ENCODE measurements around the gene ZNF835. TPM values are rescaled to one million over a fixed set of nuclear protein-coding genes. Genes with fewer than 3 reads are reported as not detected.

ZNF835 gene
- 1 to 10 TPM; 3.0 to 3.3 TPM for total RNA-seq

DNA sequence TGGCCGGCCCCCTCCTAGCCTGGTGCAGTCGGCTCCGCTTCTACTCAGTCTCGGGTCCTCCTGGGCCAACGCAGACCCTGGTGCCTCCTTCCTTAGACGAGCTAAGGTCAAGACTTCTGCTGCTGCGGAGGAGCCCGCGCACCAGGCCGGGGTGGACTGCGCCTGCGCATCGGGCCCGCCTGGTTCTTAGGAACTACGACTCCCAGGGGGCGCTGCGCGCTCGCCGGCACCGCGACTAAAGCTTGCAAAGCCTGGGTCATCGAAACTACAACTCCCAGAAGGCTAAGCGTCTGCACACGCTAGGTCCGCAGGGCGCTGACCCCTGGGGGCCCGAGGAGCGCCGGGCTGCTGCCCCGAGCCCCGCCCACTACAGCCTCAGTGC, at the start of gene ZNF835:
TSS of gene ZNF835 (minus strand) at position 145 of the 382 bp plus-strand sequence. CDS start 6,559 bp downstream, outside the sequence.
- H3K27me3 Mint-ChIP-seq: peaks cover 1% of the 10 kb centered on the region
- peaks cover 32% of the 10 kb centered on the region for H3K36me3 Mint-ChIP-seq (ENCODE audit: low read depth)
- DNase-seq: peak; percentile 94
- H3K4me3 Mint-ChIP-seq: peak within 1 kb of the TSS; percentile 88
- intact Hi-C loops (cut with micrococcal nuclease): no loop called here
- ChIA-PET CTCF (no interaction called here), POLR2A (interaction anchor here (0.7 kb wide), 1 partner anchor 58 kb away, joined by 3 read pairs; no protein-coding TSS in a partner anchor)
- H3K27ac Mint-ChIP-seq: peak within 1 kb of the TSS; percentile 88
- peak; percentile 95 for ATAC-seq
- peaks cover 9% of the 10 kb centered on the region for H3K4me1 Mint-ChIP-seq (ENCODE audit: low read depth)
- TF ChIP-seq, protein P1, sequence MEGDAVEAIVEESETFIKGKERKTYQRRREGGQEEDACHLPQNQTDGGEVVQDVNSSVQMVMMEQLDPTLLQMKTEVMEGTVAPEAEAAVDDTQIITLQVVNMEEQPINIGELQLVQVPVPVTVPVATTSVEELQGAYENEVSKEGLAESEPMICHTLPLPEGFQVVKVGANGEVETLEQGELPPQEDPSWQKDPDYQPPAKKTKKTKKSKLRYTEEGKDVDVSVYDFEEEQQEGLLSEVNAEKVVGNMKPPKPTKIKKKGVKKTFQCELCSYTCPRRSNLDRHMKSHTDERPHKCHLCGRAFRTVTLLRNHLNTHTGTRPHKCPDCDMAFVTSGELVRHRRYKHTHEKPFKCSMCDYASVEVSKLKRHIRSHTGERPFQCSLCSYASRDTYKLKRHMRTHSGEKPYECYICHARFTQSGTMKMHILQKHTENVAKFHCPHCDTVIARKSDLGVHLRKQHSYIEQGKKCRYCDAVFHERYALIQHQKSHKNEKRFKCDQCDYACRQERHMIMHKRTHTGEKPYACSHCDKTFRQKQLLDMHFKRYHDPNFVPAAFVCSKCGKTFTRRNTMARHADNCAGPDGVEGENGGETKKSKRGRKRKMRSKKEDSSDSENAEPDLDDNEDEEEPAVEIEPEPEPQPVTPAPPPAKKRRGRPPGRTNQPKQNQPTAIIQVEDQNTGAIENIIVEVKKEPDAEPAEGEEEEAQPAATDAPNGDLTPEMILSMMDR (IDR thresholded peaks at IDR 0.05): peak; percentile 23
- H3K9me3 Mint-ChIP-seq: peaks cover 21% of the 10 kb centered on the region

DNA sequence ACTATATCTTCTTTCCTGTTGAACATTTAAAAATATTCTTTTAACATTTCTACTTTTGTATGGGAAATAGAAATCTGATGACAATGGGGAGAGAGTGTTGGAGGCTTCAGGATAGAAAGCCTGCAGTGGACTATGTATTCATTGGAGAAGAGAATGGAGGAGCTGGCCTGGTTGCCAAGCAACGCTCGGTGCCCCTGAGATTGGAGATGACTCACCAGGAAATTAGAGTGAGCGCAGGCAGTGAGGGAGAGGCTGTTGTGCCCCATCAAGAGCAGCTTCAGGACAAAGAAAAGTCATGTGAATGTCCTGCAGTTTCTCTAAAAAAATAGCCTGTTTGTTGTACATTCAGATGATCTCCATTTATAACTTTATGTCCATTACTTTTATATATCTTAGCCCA, 48.7 kb upstream of the ZNF835 start:
- TF ChIP-seq, protein P1 (IDR thresholded peaks at IDR 0.05): no peak
- DNase-seq (no peak), ATAC-seq (no peak)
- intact Hi-C loops (cut with micrococcal nuclease): no loop called here
- H3K27me3 Mint-ChIP-seq: peaks cover 1% of the 10 kb centered on the region
- ChIA-PET POLR2A (no interaction called here), CTCF (no interaction called here)
- peaks cover 4% of the 10 kb centered on the region for H3K36me3 Mint-ChIP-seq (ENCODE audit: low read depth)
- H3K4me1 Mint-ChIP-seq (ENCODE audit: low read depth): no peaks in the 10 kb centered on the region
- H3K9me3 Mint-ChIP-seq: peaks cover 30% of the 10 kb centered on the region
- H3K4me3 Mint-ChIP-seq: no peak overlapping the region
- H3K27ac Mint-ChIP-seq: no peak overlapping the region

DNA sequence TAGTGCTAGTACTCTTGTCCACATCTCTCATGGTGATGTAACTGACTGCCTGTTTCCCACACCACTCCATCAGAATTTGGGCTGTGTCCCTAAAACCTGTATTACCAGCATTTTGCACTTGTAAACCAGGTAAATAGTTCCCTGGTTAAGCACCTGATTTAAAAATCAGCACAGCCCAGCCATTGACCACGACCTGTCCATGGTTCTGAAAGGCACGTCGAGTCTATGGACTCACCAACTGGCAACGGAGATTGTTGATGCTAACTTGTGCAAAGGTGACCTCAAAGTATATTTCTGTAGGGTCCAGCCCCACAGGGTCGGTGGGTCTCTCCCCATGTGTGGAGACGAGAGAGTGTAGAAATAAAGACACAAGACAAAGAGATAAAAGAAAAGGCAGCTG, 46.7 kb upstream of the ZNF835 start:
- DNase-seq: no peak
- ChIA-PET CTCF (no interaction called here), POLR2A (no interaction called here)
- Mint-ChIP-seq H3K36me3 (ENCODE audit: low read depth) (no peaks in the 10 kb centered on the region), H3K4me1 (ENCODE audit: low read depth) (no peaks in the 10 kb centered on the region), H3K27me3 (peaks cover 1% of the 10 kb centered on the region), H3K27ac (no peak overlapping the region), H3K4me3 (no peak overlapping the region), H3K9me3 (peaks cover 22% of the 10 kb centered on the region)
- intact Hi-C loops (cut with micrococcal nuclease): no loop called here
- no peak for ATAC-seq
- TF ChIP-seq, protein P1 (IDR thresholded peaks at IDR 0.05): no peak

DNA sequence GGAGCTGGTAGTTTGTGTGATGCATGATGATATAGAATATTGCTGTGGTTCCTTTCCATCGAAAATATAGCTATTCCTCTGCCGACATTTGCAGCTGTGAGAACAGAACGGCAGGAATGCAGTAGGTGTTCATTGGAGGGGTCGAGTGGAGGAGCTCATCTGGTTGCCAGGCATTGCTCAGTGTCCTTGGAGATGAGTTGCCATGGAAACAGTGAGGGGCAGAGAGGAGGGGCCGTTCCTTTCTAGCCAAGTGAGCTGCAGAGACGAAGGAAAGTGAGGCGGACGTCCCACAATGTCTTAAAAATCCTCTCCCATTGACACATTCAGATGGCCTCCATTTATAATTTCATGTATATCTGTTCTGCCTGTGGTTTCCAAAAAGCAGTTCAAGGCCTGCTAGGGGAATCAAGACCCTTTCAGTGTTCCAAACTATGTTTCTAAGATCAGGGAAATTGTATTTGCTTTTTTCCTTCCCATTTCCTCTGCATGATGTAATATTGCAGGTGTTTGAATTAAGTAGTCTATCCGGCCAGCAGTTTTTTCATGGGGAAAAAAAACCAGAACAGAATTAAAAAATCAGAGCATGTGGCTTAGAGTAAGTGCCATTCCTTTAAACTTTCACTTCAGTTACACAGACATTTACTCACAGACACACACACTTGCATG, 41.2 kb upstream of the ZNF835 start:
- Mint-ChIP-seq H3K36me3 (ENCODE audit: low read depth) (peaks cover 6% of the 10 kb centered on the region), H3K4me1 (ENCODE audit: low read depth) (no peaks in the 10 kb centered on the region), H3K27ac (no peak overlapping the region), H3K4me3 (no peak overlapping the region), H3K27me3 (no peaks in the 10 kb centered on the region), H3K9me3 (peaks cover 13% of the 10 kb centered on the region)
- no peak for ATAC-seq
- intact Hi-C loops (cut with micrococcal nuclease): no loop called here
- no peak for DNase-seq
- POLR2A ChIA-PET: no interaction called here
- TF ChIP-seq, protein P1 (IDR thresholded peaks at IDR 0.05): no peak
- CTCF ChIA-PET: no interaction called here

DNA sequence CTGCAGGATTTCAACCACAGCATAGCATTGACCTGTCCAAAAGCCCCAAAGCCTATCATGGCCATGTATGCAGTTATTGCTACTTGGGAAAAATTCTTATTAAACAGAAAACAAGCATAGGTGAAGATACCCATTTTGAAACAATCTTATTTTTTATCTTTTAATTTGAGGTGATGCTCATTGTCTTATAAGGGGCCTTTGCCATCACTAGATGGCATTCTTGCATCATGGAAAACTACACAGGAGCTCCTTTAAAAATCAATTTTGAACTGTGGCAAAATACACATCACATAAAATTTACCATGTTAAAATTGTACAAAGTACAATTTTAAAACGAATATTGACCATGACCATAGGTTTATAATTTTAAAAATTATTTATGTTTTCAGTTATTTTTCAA, 38.9 kb upstream of the ZNF835 start:
- no peak for DNase-seq
- intact Hi-C loops (cut with micrococcal nuclease): no loop called here
- peaks cover 6% of the 10 kb centered on the region for H3K36me3 Mint-ChIP-seq (ENCODE audit: low read depth)
- CTCF ChIA-PET: no interaction called here
- no peak for ATAC-seq
- POLR2A ChIA-PET: no interaction called here
- TF ChIP-seq, protein P1 (IDR thresholded peaks at IDR 0.05): no peak
- peaks cover 21% of the 10 kb centered on the region for H3K9me3 Mint-ChIP-seq
- no peak overlapping the region for H3K27ac Mint-ChIP-seq
- no peaks in the 10 kb centered on the region for H3K4me1 Mint-ChIP-seq (ENCODE audit: low read depth)
- H3K4me3 Mint-ChIP-seq: no peak overlapping the region
- no peaks in the 10 kb centered on the region for H3K27me3 Mint-ChIP-seq

Data from activated CD8-positive, alpha-beta T cell treated with anti-CD3 and anti-CD28 coated beads for 36 hours (primary cell).